WTC11 (cell line): ENCODE data around the gene CAPN1. TPM values are rescaled to one million over a fixed set of nuclear protein-coding genes. Genes with fewer than 3 reads are reported as not detected.
A peak's percentile ranks its signal among the peaks of the same experiment; 100 is the strongest.

ENCODE experiments used
- ATAC-seq: fragments of 200-7000 bp; cut with Tn5 transposase; 2 replicates; pipeline ENCODE4 v1.10.0; 2021; ENCODE audit warnings: mild to moderate bottlenecking, moderate library complexity
- CTCF ChIA-PET: fragments of 300-600 bp; sonication (Branson Sonifier 250); formaldehyde crosslinking; loops from one replicate; lab custom pipeline; 2021; ENCODE audit warnings: antibody characterized with exemption; lab: Charles Lee
- POLR2A ChIA-PET: fragments of 350-600 bp; sonication (Branson Sonifier 250); formaldehyde crosslinking; loops from one replicate; lab custom pipeline; 2021; ENCODE audit warnings: antibody characterized with exemption; lab: Charles Lee
- DNase-seq: peaks from one replicate; pipeline ENCODE4 v3.0.0; 2021; ENCODE audit warnings: low spot score
- H3K27ac Mint-ChIP-seq: 2 replicates; pipeline ENCODE4 v1.8.0; 2021; ENCODE audit warnings: mixed read lengths
- H3K27me3 Mint-ChIP-seq: 2 replicates; pipeline ENCODE4 v1.8.0; 2021; ENCODE audit warnings: low read depth, mild to moderate bottlenecking, moderate library complexity, mixed read lengths
- H3K36me3 Mint-ChIP-seq: 2 replicates; pipeline ENCODE4 v1.8.0; 2021; ENCODE audit warnings: mixed read lengths
- H3K4me1 Mint-ChIP-seq: 2 replicates; pipeline ENCODE4 v1.8.0; 2022; ENCODE audit warnings: mixed read lengths
- H3K4me3 Mint-ChIP-seq: 2 replicates; pipeline ENCODE4 v1.8.0; 2021; ENCODE audit warnings: mild to moderate bottlenecking, moderate library complexity, mixed read lengths
- H3K9me3 Mint-ChIP-seq: 2 replicates; pipeline ENCODE4 v1.8.0; 2021; ENCODE audit warnings: mixed read lengths
- ELF4 ChIP-seq: sonication (generic); formaldehyde crosslinking; IDR thresholded peaks from 2 replicates; pipeline ENCODE4 v1.8.1; 2022; ENCODE audit warnings: low read depth, mild to moderate bottlenecking, moderate library complexity, missing genetic modification reagents
- FOXJ3 ChIP-seq: sonication (generic); formaldehyde crosslinking; IDR thresholded peaks from 2 replicates; pipeline ENCODE4 v1.9.0; 2021; ENCODE audit warnings: missing genetic modification reagents, mild to moderate bottlenecking, borderline replicate concordance
- IRF2 ChIP-seq: sonication (generic); formaldehyde crosslinking; IDR thresholded peaks from 2 replicates; pipeline ENCODE4 v1.8.0; 2022; ENCODE audit warnings: low read depth, missing genetic modification reagents, borderline replicate concordance
- MAX ChIP-seq: sonication (generic); formaldehyde crosslinking; IDR thresholded peaks from 2 replicates; pipeline ENCODE4 v1.8.0; 2022; ENCODE audit warnings: mild to moderate bottlenecking, missing genetic modification reagents
- MXD4 ChIP-seq: fragments of 250-450 bp; sonication (Bioruptor Pico); IDR thresholded peaks from 2 replicates; pipeline ENCODE4 v1.8.0; 2021; ENCODE audit warnings: mild to moderate bottlenecking, moderate library complexity, borderline replicate concordance
- NFYB ChIP-seq: sonication (generic); formaldehyde crosslinking; conservative IDR thresholded peaks from 2 replicates; pipeline ENCODE4 v1.8.0; 2022; ENCODE audit warnings: low read depth, missing genetic modification reagents
- NR2C2 ChIP-seq: sonication (generic); formaldehyde crosslinking; IDR thresholded peaks from 2 replicates; pipeline ENCODE4 v1.8.0; 2022; ENCODE audit warnings: mild to moderate bottlenecking, missing genetic modification reagents
- PRRX2 ChIP-seq: fragments of 250-450 bp; sonication (Bioruptor Pico); IDR thresholded peaks from 2 replicates; pipeline ENCODE4 v1.8.0; 2021; ENCODE audit warnings: mild to moderate bottlenecking
- RORB ChIP-seq: fragments of 250-450 bp; sonication (Bioruptor Pico); IDR thresholded peaks from 2 replicates; pipeline ENCODE4 v1.9.0; 2021; ENCODE audit warnings: mild to moderate bottlenecking
- SOX15 ChIP-seq: fragments of 250-450 bp; sonication (Bioruptor Pico); IDR thresholded peaks from 2 replicates; pipeline ENCODE4 v1.9.0; 2021; ENCODE audit warnings: mild to moderate bottlenecking
- TEAD1 ChIP-seq: sonication (generic); formaldehyde crosslinking; IDR thresholded peaks from 2 replicates; pipeline ENCODE4 v1.8.0; 2022; ENCODE audit warnings: mild to moderate bottlenecking, missing genetic modification reagents
- ZBTB43 ChIP-seq: sonication (generic); formaldehyde crosslinking; IDR thresholded peaks from 2 replicates; pipeline ENCODE4 v1.8.1; 2023; ENCODE audit warnings: mild to moderate bottlenecking, missing genetic modification reagents
- ZMAT4 ChIP-seq: fragments of 250-450 bp; sonication (Bioruptor Pico); IDR thresholded peaks from 2 replicates; pipeline ENCODE4 v1.9.0; 2021; ENCODE audit warnings: mild to moderate bottlenecking
- ZNF138 ChIP-seq: sonication (generic); formaldehyde crosslinking; conservative IDR thresholded peaks from 2 replicates; pipeline ENCODE4 v1.8.1; 2022; ENCODE audit warnings: mild to moderate bottlenecking, moderate library complexity, missing genetic modification reagents
- ZNF317 ChIP-seq: sonication (generic); formaldehyde crosslinking; IDR thresholded peaks from 2 replicates; pipeline ENCODE4 v1.8.1; 2023; ENCODE audit warnings: low read depth, mild to moderate bottlenecking, moderate library complexity, missing genetic modification reagents, borderline replicate concordance
- total RNA-seq: library from RNA; stranded (reverse); gene quantifications from 3 replicates; pipeline ENCODE4 v1.2.3, GENCODE V29; 2021
- TF ChIP-seq, protein P1 (sequence below): sonication (generic); formaldehyde crosslinking; IDR thresholded peaks from 2 replicates; pipeline ENCODE4 v1.8.1; 2022; ENCODE audit warnings: mild to moderate bottlenecking, moderate library complexity, missing genetic modification reagents
- TF ChIP-seq, protein P2 (sequence below): sonication (generic); formaldehyde crosslinking; IDR thresholded peaks from 2 replicates; pipeline ENCODE4 v1.8.1; 2023; ENCODE audit warnings: mild to moderate bottlenecking, missing genetic modification reagents, borderline replicate concordance

CAPN1 gene
- total RNA-seq, 1 experiment from 2014 or later = 257 TPM

DNA sequence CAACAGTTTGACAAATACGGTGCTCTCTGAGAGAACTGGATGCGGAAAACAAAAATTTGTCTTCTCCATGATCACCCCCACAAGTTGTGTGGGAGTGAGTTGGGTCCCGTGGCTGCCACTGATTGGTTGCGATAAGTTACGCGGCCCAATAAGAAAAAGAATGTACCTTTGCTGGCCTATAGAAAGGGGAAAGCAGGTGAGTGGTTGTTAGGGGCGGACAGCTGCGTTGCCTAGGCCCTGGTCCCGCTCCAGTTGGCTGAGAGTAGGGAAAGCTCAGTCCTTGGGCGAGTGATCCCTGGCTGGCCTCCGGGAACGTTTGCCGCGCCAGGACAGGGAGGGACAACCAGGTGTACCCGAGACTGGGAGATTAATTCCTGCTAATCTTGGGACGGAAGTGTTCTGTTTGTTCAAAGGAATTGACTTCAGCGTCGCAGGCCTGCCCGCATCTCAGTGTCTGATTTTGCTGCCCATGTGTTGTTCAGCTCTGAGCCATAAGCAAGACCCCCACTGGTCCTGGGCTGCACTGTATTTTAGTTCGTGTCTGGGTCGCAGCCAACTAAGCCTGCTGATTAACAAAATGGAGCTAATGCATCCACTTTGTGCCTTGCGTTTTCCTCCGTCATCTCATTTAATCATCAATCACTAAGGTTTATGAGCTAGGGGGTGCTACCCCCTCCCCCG lies 46.6 kb upstream of the CAPN1 start:
- Mint-ChIP-seq H3K4me3 (peak overlapping the region; percentile 98), H3K36me3 (peaks cover 15% of the 10 kb centered on the region), H3K27ac (peak overlapping the region; percentile 100), H3K9me3 (no peaks in the 10 kb centered on the region), H3K4me1 (peaks cover 18% of the 10 kb centered on the region), H3K27me3 (no peaks in the 10 kb centered on the region; the same call in 1 of the 2 replicates)
- ChIA-PET POLR2A (interaction anchor here (0.7 to 2.1 kb wide), 10 partner anchors 13 to 291 kb away, joined by 3 to 20 read pairs (median 4); partner anchors contain the start of genes CAPN1, FAU, MRPL49 and TM7SF2), CTCF (interaction anchor here (0.7 to 3.7 kb wide), 16 partner anchors 13 to 457 kb away, joined by 3 to 40 read pairs (median 6); partner anchors contain the start of genes BATF2, CAPN1, CDC42EP2 and FAU)
- peak; percentile 75 for TF ChIP-seq NFYB (CRISPR knock-in tag)
- TF ChIP-seq, protein P1, sequence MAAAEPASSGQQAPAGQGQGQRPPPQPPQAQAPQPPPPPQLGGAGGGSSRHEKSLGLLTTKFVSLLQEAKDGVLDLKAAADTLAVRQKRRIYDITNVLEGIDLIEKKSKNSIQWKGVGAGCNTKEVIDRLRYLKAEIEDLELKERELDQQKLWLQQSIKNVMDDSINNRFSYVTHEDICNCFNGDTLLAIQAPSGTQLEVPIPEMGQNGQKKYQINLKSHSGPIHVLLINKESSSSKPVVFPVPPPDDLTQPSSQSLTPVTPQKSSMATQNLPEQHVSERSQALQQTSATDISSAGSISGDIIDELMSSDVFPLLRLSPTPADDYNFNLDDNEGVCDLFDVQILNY = no peak
- DNase-seq (peak; percentile 90), ATAC-seq (peak; percentile 92)

DNA sequence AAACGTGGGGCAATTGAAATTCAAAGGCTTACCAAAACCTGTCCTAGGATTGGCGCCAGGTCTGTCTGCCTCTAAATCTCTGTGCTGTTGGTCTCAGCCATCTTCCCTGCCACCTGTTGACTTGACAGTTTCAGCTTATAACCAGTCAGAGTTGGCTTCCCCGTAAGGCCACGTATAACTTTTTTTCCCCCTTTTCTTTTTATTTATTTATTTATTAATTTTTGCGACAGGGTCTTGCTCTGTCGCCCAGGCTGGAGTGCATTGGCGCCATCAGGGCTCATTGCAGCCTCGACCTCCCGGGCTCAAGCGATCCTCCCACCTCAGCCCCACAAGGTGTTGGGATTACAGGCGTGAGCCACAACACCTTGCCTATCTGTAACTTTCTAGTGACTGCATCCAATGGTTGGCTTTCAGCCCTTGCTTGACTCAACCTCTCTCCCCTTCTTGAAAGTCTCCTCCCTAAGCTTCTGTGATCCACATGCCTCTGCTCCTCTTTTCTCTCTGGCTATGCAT lies 46.0 kb upstream of the CAPN1 start:
- Mint-ChIP-seq H3K9me3 (no peaks in the 10 kb centered on the region), H3K4me3 (peak overlapping the region; percentile 98), H3K27ac (peak overlapping the region; percentile 100), H3K27me3 (no peaks in the 10 kb centered on the region; the same call in 1 of the 2 replicates), H3K4me1 (peaks cover 18% of the 10 kb centered on the region), H3K36me3 (peaks cover 15% of the 10 kb centered on the region)
- DNase-seq = no peak
- ChIA-PET CTCF (interaction anchor here (0.9 to 3.7 kb wide), 15 partner anchors 12 to 456 kb away, joined by 3 to 40 read pairs (median 7); partner anchors contain the start of genes BATF2, CAPN1, CDC42EP2 and FAU), POLR2A (interaction anchor here (0.7 to 2.1 kb wide), 8 partner anchors 14 to 115 kb away, joined by 3 to 20 read pairs (median 4); partner anchors contain the start of genes CAPN1, FAU, MRPL49 and TM7SF2)
- ATAC-seq = no peak
- TF ChIP-seq ZBTB43 (no peak), ZNF317 (CRISPR knock-in tag) (no peak), PRRX2 (CRISPR knock-in tag) (no peak), IRF2 (no peak), FOXJ3 (CRISPR knock-in tag) (no peak), SOX15 (no peak), NR2C2 (no peak), ELF4 (CRISPR knock-in tag) (no peak), RORB (no peak), MXD4 (CRISPR knock-in tag) (no peak), ZMAT4 (CRISPR knock-in tag) (no peak), ZNF138 (no peak), TEAD1 (CRISPR knock-in tag) (no peak), MAX (no peak)
- TF ChIP-seq, protein P2, sequence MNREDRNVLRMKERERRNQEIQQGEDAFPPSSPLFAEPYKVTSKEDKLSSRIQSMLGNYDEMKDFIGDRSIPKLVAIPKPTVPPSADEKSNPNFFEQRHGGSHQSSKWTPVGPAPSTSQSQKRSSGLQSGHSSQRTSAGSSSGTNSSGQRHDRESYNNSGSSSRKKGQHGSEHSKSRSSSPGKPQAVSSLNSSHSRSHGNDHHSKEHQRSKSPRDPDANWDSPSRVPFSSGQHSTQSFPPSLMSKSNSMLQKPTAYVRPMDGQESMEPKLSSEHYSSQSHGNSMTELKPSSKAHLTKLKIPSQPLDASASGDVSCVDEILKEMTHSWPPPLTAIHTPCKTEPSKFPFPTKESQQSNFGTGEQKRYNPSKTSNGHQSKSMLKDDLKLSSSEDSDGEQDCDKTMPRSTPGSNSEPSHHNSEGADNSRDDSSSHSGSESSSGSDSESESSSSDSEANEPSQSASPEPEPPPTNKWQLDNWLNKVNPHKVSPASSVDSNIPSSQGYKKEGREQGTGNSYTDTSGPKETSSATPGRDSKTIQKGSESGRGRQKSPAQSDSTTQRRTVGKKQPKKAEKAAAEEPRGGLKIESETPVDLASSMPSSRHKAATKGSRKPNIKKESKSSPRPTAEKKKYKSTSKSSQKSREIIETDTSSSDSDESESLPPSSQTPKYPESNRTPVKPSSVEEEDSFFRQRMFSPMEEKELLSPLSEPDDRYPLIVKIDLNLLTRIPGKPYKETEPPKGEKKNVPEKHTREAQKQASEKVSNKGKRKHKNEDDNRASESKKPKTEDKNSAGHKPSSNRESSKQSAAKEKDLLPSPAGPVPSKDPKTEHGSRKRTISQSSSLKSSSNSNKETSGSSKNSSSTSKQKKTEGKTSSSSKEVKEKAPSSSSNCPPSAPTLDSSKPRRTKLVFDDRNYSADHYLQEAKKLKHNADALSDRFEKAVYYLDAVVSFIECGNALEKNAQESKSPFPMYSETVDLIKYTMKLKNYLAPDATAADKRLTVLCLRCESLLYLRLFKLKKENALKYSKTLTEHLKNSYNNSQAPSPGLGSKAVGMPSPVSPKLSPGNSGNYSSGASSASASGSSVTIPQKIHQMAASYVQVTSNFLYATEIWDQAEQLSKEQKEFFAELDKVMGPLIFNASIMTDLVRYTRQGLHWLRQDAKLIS (CRISPR knock-in tag) = no peak
